ENCODE results near the gene ATP5F1B.

DNA sequence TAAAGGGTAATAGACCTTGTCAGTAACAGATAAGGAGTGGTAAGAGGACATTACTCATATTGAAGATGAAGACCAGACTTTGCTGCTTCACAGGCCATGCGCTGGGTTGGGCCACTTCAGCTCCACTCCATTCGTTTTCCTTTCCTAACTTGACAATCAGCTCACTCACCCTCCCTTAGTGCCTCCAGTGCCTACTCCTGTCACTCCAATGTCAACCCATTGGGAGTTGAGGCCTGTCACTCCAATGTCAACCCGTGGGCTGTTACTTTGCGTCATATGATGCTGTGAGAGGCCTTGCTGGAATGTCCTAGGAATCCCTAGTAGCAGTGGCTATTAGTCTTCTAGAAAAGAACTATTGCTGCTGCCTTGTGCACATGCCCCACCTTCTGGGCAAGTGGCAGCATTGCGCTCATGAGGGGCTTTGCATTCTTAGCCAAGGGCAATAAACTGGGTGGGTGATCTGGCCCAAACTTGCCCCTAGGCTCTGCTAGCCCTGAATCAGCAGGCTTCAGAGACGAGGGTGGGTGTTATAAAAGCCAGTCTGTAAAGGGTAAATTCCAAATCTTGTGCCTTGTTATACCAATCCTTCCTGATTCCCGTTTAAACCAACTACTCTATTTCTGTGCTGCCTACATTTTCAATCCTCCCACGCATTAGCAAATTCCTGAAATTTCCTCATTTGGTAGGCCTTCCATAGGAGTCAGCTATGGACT lies 51.7 kb downstream of the ATP5F1B start:
- TF ChIP-seq ZFP36 (IDR thresholded peaks at IDR 0.05; ENCODE audit: borderline replicate concordance, partially characterized antibody) (no peak), SMC3 (IDR thresholded peaks at IDR 0.05) (peak; percentile 70), HOXB5 (CRISPR knock-in tag; IDR thresholded peaks at IDR 0.05) (no peak), RAD21 (conservative IDR thresholded peaks at IDR 0.05 in 1 of 2, IDR thresholded peaks at IDR 0.05 in 1 of 2) (peak; percentile 68 to 85), POLR2AphosphoS2 (conservative IDR thresholded peaks at IDR 0.05; ENCODE audit: low read length) (no peak), RNF2 (IDR thresholded peaks at IDR 0.05; ENCODE audit: borderline replicate concordance, low read depth) (no peak), PBX3 (IDR thresholded peaks at IDR 0.05) (no peak), CHD2 (IDR thresholded peaks at IDR 0.05; ENCODE audit: low read length, partially characterized antibody) (no peak), FOSL2 (IDR thresholded peaks at IDR 0.05) (no peak), FOSL2 (CRISPR knock-in tag; IDR thresholded peaks at IDR 0.05) (no peak)
- TF ChIP-seq, protein P1, sequence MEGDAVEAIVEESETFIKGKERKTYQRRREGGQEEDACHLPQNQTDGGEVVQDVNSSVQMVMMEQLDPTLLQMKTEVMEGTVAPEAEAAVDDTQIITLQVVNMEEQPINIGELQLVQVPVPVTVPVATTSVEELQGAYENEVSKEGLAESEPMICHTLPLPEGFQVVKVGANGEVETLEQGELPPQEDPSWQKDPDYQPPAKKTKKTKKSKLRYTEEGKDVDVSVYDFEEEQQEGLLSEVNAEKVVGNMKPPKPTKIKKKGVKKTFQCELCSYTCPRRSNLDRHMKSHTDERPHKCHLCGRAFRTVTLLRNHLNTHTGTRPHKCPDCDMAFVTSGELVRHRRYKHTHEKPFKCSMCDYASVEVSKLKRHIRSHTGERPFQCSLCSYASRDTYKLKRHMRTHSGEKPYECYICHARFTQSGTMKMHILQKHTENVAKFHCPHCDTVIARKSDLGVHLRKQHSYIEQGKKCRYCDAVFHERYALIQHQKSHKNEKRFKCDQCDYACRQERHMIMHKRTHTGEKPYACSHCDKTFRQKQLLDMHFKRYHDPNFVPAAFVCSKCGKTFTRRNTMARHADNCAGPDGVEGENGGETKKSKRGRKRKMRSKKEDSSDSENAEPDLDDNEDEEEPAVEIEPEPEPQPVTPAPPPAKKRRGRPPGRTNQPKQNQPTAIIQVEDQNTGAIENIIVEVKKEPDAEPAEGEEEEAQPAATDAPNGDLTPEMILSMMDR (IDR thresholded peaks at IDR 0.05), result peak; percentile 79
